Kidney (tissue), 14 donors: ENCODE data around the gene WDR7. TPM values are rescaled to one million over a fixed set of nuclear protein-coding genes. Genes with fewer than 3 reads are reported as not detected.

Experiments used
- DNase-seq, 5 donors: peaks; one replicate each; pipeline ENCODE4 v3.0.0-alpha.2; 2013 to 2020
- FAIRE-seq: peaks from 2 replicates; lab custom pipeline; 2012; peaks lifted over from hg19 to GRCh38; lab: Jason Lieb, UNC
- H3K27ac ChIP-seq, 2 donors: one replicate each; pipeline ENCODE4 v1.7.0; 2013; ENCODE audit warnings: low read depth in 2 of 2, low read length in 2 of 2, inconsistent platforms in 1 of 2
- H3K27me3 ChIP-seq: one replicate; pipeline ENCODE4 v1.7.1; 2013; ENCODE audit warnings: low read length, inconsistent platforms; ENCODE audit not compliant: control insufficient read depth, insufficient read depth
- H3K36me3 ChIP-seq, 3 donors: one replicate each; pipeline versions ENCODE4 v1.7.0 to v1.7.1; 2013; ENCODE audit warnings: low read length in 3 of 3, control low read depth in 1 of 3, inconsistent platforms in 1 of 3; ENCODE audit not compliant: insufficient read depth in 3 of 3, control insufficient read depth in 2 of 3
- H3K4me1 ChIP-seq, 3 donors: one replicate each; pipeline versions ENCODE4 v1.7.0 to v1.7.1; 2013; ENCODE audit warnings: low read length in 3 of 3, inconsistent platforms in 1 of 3, low read depth in 1 of 3; ENCODE audit not compliant: control insufficient read depth in 2 of 3, insufficient read depth in 2 of 3
- H3K4me3 ChIP-seq, 3 donors: one replicate each; pipeline versions ENCODE4 v1.7.0 to v1.8.1; 2013; ENCODE audit warnings: low read length in 3 of 3, control low read depth in 1 of 3, inconsistent platforms in 1 of 3
- H3K9ac ChIP-seq, 3 donors: one replicate each; pipeline versions ENCODE4 v1.7.0 to v1.7.1; 2013; ENCODE audit warnings: low read length in 3 of 3, control low read depth in 1 of 3, inconsistent platforms in 1 of 3
- H3K9me3 ChIP-seq, 3 donors: one replicate each; pipeline versions ENCODE4 v1.7.0 to v1.7.1; 2013; ENCODE audit warnings: low read length in 3 of 3, control low read depth in 1 of 3, inconsistent platforms in 1 of 3; ENCODE audit not compliant: control insufficient read depth in 2 of 3, insufficient read depth in 1 of 3
- CTCF ChIP-seq: IDR thresholded peaks from 3 replicates; pipeline ENCODE4 v1.5.1; 2012; ENCODE audit warnings: mild to moderate bottlenecking, moderate library complexity, borderline replicate concordance; ENCODE audit not compliant: insufficient read depth; ENCODE audit errors: extremely low read depth
- intact Hi-C: fragments of 100-400 bp; cut with DNase I; formaldehyde crosslinking; loops from one replicate; pipeline ENCODE4 v1.11.1; 2022
- polyA plus RNA-seq: library from polyadenylated mRNA; stranded (reverse); fragments of 350-450 nt; fragmentation: Illumina TruSeq; extraction: RNeasy Lipid Tissue Mini Kit (QIAGEN cat#74804); gene quantifications from one replicate; pipeline ENCODE4 v1.2.3, GENCODE V29; 2014; ENCODE audit warnings: low read depth, low replicate concordance; ENCODE audit not compliant: insufficient read depth
- total RNA-seq: library from RNA; stranded (reverse); fragmentation: NEBNext Ultra II Directional; extraction: Animal tissue kit (Norgen Biotek cat#: 25700); gene quantifications from one replicate; pipeline ENCODE4 v1.2.1, GENCODE V29; 2021
- donor health status: control.
- donor health status: control.
- donor health status: control.
- donor health status: control.
- donor health status: control.
- donor health status: DM: yes; HTN: yes; CAD: no.
- donor health status: Normal renal cell carcinoma (clear cell type).

WDR7 gene
- total and polyA plus RNA-seq, 2 donors from 2014 or later = 7.3 to 34.4 TPM

GRCh38 chr18:56872140-56872539, 221.0 kb downstream of the WDR7 start:
- no peak overlapping the region for H3K9ac ChIP-seq
- H3K36me3 ChIP-seq = no peaks in the 10 kb centered on the region
- FAIRE-seq = no peak
- H3K27me3 ChIP-seq = no peaks in the 10 kb centered on the region
- H3K4me3 ChIP-seq = no peak overlapping the region
- no peak for TF ChIP-seq CTCF
- H3K9me3 ChIP-seq = no peaks in the 10 kb centered on the region
- intact Hi-C loops = no loop called here
- DNase-seq = no peak
- no peak overlapping the region for H3K27ac ChIP-seq
- H3K4me1 ChIP-seq = no peaks in the 10 kb centered on the region

- H3K27me3 ChIP-seq = no peaks in the 10 kb centered on the region
- no peak overlapping the region for H3K27ac ChIP-seq
- H3K36me3 ChIP-seq = no peaks in the 10 kb centered on the region
- no peaks in the 10 kb centered on the region for H3K9me3 ChIP-seq
- intact Hi-C loops = no loop called here
- FAIRE-seq (no peak), DNase-seq (peak in 3 of 5 donors; percentile 12 to 57 (median 47))
- no peak overlapping the region for H3K4me3 ChIP-seq
- H3K4me1 ChIP-seq = no peaks in the 10 kb centered on the region
- H3K9ac ChIP-seq = no peak overlapping the region
- no peak for TF ChIP-seq CTCF
Measured at GRCh38 chr18:56873441-56874140, 222.4 kb downstream of the WDR7 start.

- Histone ChIP-seq H3K27ac (no peak overlapping the region), H3K4me3 (no peak overlapping the region), H3K9ac (no peak overlapping the region), H3K9me3 (no peaks in the 10 kb centered on the region), H3K27me3 (no peaks in the 10 kb centered on the region), H3K36me3 (no peaks in the 10 kb centered on the region), H3K4me1 (no peaks in the 10 kb centered on the region)
- no peak for TF ChIP-seq CTCF
- FAIRE-seq (no peak), DNase-seq (no peak)
- intact Hi-C loops = no loop called here
Measured at GRCh38 chr18:56878711-56879110, 227.6 kb downstream of the WDR7 start.
